ENCODE data around the gene SLC39A11. TPM values are rescaled to one million over a fixed set of nuclear protein-coding genes. Genes with fewer than 3 reads are reported as not detected.

SLC39A11 gene
- total RNA-seq, 2 donors from 2014 or later: 18.1 to 20.1 TPM

DNA sequence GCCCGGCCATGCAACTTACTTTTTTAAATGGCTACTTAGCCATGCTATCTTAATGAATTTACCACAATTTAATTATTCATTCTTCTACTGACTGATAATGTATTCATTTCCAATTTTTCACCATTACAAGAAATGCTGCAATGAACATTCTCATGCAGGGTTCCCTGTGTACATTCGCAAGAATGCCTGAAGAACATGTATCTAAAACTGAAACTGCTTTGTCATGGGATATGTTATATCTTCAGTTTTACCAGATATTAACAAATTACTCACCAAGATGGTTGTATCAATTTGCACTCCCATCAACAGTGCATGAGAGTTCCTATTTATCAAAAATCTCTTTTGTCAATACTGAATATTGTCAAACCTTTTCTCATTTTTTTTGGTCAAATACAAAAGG lies 100.8 kb downstream of the SLC39A11 start:
- DNase-seq: no peak
- Histone ChIP-seq H3K4me3 (ENCODE audit: low read length) (no peak overlapping the region), H3K36me3 (ENCODE audit: control insufficient read depth, insufficient read depth, low read length) (no peaks in the 10 kb centered on the region), H3K4me1 (ENCODE audit: control insufficient read depth, insufficient read depth, low read length) (no peaks in the 10 kb centered on the region), H3K9ac (ENCODE audit: extremely low read depth, low read length, poor library complexity, severe bottlenecking) (no peak overlapping the region), H3K27ac (ENCODE audit: low read depth, low read length) (no peak overlapping the region), H3K9me3 (ENCODE audit: control insufficient read depth, low read length) (no peaks in the 10 kb centered on the region), H3K27me3 (ENCODE audit: control insufficient read depth, insufficient read depth, low read length, poor library complexity, severe bottlenecking) (no peaks in the 10 kb centered on the region)
- TF ChIP-seq, protein P1, sequence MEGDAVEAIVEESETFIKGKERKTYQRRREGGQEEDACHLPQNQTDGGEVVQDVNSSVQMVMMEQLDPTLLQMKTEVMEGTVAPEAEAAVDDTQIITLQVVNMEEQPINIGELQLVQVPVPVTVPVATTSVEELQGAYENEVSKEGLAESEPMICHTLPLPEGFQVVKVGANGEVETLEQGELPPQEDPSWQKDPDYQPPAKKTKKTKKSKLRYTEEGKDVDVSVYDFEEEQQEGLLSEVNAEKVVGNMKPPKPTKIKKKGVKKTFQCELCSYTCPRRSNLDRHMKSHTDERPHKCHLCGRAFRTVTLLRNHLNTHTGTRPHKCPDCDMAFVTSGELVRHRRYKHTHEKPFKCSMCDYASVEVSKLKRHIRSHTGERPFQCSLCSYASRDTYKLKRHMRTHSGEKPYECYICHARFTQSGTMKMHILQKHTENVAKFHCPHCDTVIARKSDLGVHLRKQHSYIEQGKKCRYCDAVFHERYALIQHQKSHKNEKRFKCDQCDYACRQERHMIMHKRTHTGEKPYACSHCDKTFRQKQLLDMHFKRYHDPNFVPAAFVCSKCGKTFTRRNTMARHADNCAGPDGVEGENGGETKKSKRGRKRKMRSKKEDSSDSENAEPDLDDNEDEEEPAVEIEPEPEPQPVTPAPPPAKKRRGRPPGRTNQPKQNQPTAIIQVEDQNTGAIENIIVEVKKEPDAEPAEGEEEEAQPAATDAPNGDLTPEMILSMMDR (conservative IDR thresholded peaks at IDR 0.05): no peak
- no peak overlapping the region for H3K4me3 Mint-ChIP-seq
- H3K9me3 Mint-ChIP-seq: peaks cover 10% of the 10 kb centered on the region
- peaks cover 4% of the 10 kb centered on the region for H3K27me3 Mint-ChIP-seq (ENCODE audit: insufficient read depth)
- H3K4me1 Mint-ChIP-seq: no peaks in the 10 kb centered on the region
- no peaks in the 10 kb centered on the region for H3K36me3 Mint-ChIP-seq (ENCODE audit: low read depth)
- WGBS, 2 experiments (ENCODE audit: insufficient coverage in 1 of 2, insufficient read length in 1 of 2): 88 to 100% methylated on average over 1 to 2 of the region's 2 CpGs
- no peak overlapping the region for H3K27ac Mint-ChIP-seq

DNA sequence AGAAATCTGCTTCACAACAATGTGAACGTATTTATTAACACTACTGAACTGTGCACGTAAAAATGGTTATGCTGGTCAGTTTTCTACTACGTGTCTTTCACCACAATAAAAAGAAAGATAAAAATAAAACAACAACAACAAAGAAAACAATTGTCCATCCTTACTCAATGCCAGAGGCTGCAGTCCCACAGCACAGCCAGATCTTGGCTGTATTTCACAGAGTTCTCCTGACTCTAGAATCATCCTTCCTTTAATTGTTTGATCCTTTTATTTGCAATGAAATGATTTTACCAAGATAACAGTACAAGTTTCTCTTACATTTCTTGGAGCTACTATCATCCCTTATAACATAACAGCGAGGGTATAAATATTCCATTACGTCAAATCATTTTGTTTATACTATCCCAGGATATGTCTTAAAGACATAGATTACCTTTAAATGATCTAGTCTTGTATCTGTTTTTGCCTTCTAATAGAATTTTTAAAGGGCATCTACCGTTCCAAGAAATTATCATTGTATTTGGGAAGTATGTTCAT lies 103.3 kb downstream of the SLC39A11 start:
- Mint-ChIP-seq H3K27ac (no peak overlapping the region), H3K4me3 (no peak overlapping the region), H3K36me3 (ENCODE audit: low read depth) (no peaks in the 10 kb centered on the region), H3K9me3 (no peaks in the 10 kb centered on the region), H3K27me3 (ENCODE audit: insufficient read depth) (peaks cover 4% of the 10 kb centered on the region), H3K4me1 (no peaks in the 10 kb centered on the region)
- 93 to 100% methylated on average over 3 to 6 of the region's 6 CpGs for WGBS, 2 experiments (ENCODE audit: insufficient coverage in 1 of 2, insufficient read length in 1 of 2)
- Histone ChIP-seq H3K27me3 (ENCODE audit: control insufficient read depth, insufficient read depth, low read length, poor library complexity, severe bottlenecking) (no peaks in the 10 kb centered on the region), H3K9ac (ENCODE audit: extremely low read depth, low read length, poor library complexity, severe bottlenecking) (no peak overlapping the region), H3K9me3 (ENCODE audit: control insufficient read depth, low read length) (no peaks in the 10 kb centered on the region), H3K4me3 (ENCODE audit: low read length) (no peak overlapping the region), H3K36me3 (ENCODE audit: control insufficient read depth, insufficient read depth, low read length) (no peaks in the 10 kb centered on the region), H3K27ac (ENCODE audit: low read depth, low read length) (no peak overlapping the region), H3K4me1 (ENCODE audit: control insufficient read depth, insufficient read depth, low read length) (no peaks in the 10 kb centered on the region)
- DNase-seq: no peak
- TF ChIP-seq, protein P1 (conservative IDR thresholded peaks at IDR 0.05): no peak

- Mint-ChIP-seq H3K4me1 (no peaks in the 10 kb centered on the region), H3K4me3 (no peak overlapping the region), H3K36me3 (ENCODE audit: low read depth) (no peaks in the 10 kb centered on the region), H3K9me3 (no peaks in the 10 kb centered on the region), H3K27ac (no peak overlapping the region), H3K27me3 (ENCODE audit: insufficient read depth) (peaks cover 4% of the 10 kb centered on the region)
- Histone ChIP-seq H3K9ac (ENCODE audit: extremely low read depth, low read length, poor library complexity, severe bottlenecking) (no peak overlapping the region), H3K9me3 (ENCODE audit: control insufficient read depth, low read length) (no peaks in the 10 kb centered on the region), H3K27me3 (ENCODE audit: control insufficient read depth, insufficient read depth, low read length, poor library complexity, severe bottlenecking) (no peaks in the 10 kb centered on the region), H3K4me3 (ENCODE audit: low read length) (no peak overlapping the region), H3K36me3 (ENCODE audit: control insufficient read depth, insufficient read depth, low read length) (no peaks in the 10 kb centered on the region), H3K4me1 (ENCODE audit: control insufficient read depth, insufficient read depth, low read length) (no peaks in the 10 kb centered on the region), H3K27ac (ENCODE audit: low read depth, low read length) (no peak overlapping the region)
- DNase-seq: no peak
- WGBS, 2 experiments (ENCODE audit: insufficient coverage in 1 of 2, insufficient read length in 1 of 2): 92 to 93% methylated on average over 3 to 4 of the region's 5 CpGs
- TF ChIP-seq, protein P1 (conservative IDR thresholded peaks at IDR 0.05): no peak
Observed at GRCh38 chr17:72988451-72988850, 104.0 kb downstream of the SLC39A11 start.
